Daoy (cell line): ENCODE measurements around the gene POLR3H. TPM values are rescaled to one million over a fixed set of nuclear protein-coding genes. Genes with fewer than 3 reads are reported as not detected.

Source experiments
- DNase-seq: peaks from one replicate; pipeline ENCODE4 v3.0.0-alpha.2; 2015; ENCODE audit warnings: low read depth
- total RNA-seq: library from RNA; depleted of rRNA; stranded (reverse); fragments of >200 nt; shearing (Covaris generic); gene quantifications from 2 replicates; pipeline ENCODE4 v1.2.3, GENCODE V29; 2014

POLR3H gene
- total RNA-seq, 1 experiment from 2014 or later: 17.3 TPM

DNA sequence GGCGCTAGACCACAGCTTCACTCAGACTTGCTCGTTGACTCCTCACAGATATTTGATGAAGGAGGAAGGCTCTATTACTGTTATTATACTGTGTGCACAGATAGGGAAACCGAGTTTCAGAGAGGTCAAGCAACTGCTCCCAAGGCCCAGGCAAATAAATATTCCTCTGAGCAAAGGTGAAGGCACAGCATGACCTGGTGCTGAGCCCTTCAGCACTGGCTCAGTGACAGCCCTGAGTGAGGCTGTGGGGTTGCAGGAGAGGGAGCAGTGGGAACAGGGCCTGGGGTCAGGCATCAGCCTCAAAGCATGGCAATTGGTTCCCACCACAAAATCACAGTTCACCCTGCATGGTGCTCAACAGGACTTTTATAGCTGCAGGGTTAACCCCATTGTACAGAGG is 7.1 kb downstream of the POLR3H start:
- no peak for DNase-seq

DNA sequence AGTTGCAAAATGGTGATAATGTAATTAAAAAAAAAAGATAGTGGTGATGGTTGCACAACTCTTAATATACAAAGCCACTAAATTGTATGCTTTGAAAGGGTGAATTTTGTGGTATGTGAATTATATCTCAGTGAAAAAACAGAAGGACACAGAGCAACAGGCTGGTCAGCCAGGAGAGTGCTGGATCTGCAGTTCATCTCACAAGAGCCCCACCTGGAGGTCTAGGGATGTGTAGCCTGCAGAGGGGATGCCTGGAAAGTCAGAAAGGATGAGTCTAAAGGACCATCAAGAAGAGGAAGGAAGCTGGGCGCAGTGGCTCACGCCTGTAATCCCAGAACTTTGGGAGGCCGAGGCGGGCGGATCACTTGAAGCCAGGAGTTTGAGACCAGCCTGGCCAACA is 9.0 kb downstream of the POLR3H start:
- DNase-seq: no peak

DNA sequence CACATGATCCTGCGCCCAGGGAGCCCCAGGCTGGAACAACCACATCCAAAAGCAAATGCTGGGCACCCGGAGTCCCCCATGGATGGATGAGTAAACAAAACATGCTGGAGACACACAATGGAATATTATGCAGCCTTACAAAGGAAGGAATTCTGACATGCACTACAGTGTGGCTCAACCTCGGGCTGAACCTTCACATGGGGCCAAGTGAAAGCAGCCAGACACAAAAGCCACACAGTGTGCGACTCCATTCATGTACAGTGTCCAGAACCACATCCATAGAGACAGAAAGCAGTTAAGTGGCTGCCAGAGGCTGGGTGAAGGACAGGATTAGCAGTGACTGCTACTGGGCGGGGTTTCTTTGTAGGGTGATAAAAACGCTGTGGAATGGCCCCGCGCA is 10.1 kb downstream of the POLR3H start:
- no peak for DNase-seq

DNA sequence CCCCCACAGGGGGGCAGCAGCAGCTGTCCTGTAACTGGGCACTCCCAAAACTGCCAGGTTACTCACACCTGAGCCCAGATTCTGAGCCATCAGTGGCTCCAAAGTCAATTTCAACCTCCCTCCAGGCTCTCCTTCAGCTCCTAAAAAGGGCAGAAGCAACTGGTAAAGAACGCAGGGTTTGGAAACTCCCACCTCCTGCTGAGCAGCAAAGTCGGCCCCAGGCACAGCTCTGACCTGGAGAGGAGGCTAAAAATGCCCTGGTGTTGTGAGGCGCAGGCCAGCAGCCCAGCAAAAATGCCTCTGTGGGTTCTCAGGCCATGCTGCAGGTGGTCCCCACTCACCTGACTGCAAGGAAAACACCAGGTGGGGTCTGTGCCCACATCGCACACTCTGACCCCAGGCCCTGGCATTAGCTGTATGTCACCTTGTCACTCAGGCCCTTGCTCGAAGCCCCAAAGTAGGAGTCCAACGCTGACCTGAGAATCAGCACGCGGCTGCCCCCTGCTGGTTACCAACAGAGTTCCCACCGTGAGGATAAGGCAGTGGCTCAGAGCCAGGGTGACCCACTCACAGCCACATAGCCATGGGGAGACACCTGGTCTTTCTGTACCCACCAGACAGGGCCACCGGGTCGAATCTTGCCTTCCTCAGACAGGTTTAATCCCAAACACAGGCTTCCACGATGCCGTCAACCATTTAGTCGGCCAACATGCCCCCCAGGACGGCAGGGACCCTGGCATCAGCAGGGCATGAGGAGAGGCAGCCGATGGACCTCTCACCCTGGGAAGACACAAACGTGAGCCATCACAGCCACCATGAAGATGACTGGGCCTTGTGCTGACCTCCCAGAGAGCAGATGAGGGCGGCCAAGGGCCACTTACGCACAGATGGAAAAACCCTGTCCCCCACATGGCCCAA is 11.1 kb downstream of the POLR3H start:
- DNase-seq: peak; percentile 70

DNA sequence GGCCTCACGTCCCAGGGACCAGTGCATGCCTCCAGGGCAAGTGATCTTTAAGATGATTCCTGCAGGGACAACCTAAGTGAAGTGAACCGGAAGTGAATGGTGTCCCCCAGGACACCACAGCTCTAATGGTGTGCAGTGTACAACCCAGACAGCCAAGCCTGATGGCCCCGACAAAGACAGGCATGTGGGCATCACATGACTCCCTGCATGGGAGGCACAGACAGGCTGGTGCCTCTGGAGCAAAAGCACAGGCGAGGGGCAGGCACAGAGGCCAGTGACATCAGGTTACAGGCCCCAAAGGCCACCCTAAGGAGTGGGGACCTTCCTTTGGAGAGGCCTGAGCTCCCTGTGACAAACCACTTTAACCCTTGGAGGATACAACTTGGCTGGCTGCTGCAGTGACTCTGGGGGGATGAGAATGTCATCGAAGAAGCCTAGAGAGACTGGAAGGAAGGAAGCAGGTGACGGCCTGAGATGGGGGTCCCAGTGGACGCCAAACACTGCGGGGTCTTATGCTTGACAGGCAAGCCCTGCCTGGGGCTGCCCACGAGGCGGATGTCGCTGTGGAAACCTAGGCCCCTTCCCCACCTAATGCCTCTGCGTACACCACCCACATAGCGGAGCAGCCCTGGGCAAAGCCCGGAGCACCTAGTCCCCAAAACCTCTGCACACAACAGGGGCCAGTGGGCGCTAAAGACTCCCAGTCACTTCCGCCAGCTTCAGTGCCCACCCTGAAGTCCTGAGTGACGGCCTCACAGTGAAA is 12.4 kb downstream of the POLR3H start:
- DNase-seq: no peak

DNA sequence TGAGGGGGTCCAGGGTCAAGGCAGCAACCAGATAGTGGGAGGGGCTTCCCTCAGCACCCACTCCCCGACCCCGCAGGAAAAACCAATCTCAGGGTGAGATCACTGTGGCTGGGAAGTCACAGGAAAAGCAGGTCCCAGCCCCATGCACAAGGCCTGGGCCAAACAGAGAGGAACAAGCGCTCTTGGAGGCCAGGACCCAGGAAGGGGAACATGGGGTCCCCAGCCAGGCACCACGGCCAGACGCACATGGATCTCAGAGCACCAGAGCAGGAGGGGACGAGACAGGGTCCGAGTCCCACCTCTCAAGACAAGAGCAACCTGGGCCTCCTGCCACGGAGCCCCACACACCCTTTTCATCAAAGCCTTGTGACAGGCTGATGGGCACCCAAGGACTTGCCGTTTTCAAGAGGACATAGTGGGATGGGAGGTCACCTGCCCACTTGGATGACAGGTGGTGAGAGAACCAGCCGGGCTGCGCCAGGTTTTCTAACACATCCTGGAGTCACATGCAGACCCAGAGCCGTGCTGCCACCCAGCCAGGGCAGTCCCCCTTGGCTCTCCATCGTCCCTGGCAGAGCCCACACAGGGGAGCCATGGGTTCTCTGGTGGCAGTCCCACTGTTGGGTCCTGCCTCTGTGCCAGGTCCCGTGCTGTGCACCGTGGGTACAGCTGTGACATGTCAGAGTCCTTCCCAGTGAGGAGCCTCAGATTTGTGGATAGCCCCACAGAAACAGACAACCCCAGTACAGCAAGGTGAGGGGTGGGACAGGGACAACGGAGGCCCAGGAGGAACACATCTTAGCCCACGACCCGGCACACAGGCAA is 13.2 kb downstream of the POLR3H start:
- no peak for DNase-seq

DNA sequence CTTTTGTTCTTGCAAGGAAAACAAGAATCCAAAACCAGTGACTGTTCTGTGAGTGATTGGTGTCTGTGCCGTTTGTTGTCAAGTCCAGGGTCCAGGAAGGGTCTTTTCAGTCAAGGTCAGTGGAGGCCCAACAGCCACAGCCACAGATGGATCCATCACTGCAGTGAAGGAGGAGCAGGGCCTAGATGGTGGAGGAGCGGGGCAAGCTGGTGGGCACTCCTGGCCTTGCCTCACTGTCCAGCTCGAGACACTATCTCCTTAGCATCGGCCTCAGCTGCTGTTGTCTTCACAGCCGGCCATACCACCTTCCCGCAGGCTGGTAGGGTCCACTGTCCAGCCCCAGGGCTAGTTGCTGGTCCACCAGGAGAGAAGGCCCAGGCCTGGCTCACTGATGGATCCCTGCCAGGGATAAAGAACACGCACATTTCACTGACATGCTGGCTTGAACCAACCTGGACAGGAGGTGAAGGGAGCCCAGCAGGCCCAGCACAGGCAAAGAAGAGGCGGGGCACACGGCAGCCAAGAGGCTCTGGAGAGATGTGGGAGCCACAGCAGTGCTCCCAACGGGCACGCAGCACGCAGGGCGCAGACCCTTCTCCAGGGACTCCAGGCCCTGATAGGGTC is 15.2 kb downstream of the POLR3H start:
- no peak for DNase-seq

DNA sequence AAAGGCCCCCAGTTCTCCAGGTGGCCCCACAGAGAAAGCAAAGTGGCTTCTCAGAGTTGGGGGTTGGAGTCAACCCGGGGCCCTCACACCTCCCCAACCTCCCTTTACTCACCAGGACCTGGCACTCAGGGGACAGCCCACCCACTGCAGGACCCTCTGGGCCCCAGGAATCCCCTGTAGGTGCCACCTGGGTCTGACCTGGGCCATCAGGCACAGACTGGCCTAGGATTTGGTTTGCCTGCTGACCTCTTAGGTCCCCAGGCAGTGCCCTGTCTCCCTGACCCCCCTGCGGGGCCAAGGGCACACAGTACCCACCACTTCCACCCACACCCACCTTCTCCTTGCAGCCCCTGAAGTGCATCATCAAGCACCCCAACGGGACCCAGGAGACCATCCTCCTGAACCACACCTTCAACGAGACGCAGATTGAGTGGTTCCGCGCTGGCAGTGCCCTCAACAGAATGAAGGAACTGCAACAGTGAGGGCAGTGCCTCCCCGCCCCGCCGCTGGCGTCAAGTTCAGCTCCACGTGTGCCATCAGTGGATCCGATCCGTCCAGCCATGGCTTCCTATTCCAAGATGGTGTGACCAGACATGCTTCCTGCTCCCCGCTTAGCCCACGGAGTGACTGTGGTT is 16.0 kb downstream of the POLR3H start:
- no peak for DNase-seq

DNA sequence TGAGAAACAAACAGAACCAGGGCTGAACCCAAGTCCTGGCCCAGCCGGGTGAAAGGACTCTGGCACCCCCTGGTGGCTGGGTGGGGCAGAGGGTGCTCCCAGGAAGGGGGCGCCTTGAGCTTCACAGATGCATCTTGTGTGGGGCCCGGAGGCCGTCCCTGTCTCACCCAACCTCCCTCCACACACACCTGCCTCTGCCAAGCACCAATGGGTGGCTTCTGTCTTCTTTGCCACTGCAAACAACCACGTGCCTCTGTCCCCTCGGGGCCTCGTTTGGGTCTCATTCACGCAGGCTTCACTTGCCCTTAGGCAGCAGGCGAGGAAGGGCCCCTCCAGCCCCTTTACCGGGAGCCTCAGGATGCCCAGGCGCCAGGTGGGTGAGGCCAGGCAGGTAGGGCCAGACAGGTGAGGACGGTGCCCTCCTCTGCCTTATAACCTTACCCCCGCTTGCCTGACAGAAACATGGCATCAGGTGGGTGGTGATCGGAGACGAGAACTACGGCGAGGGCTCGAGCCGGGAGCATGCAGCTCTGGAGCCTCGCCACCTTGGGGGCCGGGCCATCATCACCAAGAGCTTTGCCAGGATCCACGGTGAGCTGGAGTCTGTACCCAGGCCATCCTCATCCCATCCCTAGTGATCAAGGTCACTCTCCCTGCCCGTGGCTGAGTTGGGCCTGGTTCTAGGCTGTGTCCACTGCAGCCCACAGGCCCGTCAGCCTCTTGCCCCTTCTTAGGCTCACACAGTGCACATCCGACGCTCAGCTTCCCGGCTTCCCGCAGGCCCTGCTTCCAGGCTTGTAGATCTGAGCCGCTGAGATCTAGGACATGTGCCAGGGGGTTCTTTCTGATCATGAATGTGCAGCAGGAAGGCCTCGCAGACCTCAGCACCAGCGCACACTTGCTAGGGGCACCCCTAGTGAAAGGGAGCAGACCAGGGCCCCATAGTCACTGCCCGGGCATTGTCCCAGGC is 17.2 kb downstream of the POLR3H start:
- DNase-seq: peak; percentile 41

DNA sequence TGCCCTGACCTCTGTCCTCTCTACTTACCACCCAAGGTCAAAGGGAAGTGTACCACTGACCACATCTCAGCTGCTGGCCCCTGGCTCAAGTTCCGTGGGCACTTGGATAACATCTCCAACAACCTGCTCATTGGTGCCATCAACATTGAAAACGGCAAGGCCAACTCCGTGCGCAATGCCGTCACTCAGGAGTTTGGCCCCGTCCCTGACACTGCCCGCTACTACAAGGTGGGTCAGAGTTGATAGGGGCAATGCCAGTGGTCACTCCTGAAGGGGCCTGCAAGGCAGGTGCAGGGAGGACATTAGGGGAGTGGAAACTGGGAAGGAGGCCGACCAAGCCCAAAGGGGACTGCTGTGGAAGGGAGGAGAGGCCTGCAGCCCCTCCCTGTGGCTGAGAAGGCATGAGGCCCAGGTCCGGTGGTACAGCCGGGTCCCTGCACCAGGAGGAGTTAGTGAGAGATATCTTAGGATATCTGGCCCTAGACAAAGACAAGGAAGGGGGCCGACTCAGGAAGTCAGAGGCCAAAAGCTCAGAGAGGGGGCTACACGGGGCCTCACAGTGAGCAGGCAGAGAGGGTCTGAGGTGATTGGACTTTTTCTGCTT is 17.9 kb downstream of the POLR3H start:
- no peak for DNase-seq

DNA sequence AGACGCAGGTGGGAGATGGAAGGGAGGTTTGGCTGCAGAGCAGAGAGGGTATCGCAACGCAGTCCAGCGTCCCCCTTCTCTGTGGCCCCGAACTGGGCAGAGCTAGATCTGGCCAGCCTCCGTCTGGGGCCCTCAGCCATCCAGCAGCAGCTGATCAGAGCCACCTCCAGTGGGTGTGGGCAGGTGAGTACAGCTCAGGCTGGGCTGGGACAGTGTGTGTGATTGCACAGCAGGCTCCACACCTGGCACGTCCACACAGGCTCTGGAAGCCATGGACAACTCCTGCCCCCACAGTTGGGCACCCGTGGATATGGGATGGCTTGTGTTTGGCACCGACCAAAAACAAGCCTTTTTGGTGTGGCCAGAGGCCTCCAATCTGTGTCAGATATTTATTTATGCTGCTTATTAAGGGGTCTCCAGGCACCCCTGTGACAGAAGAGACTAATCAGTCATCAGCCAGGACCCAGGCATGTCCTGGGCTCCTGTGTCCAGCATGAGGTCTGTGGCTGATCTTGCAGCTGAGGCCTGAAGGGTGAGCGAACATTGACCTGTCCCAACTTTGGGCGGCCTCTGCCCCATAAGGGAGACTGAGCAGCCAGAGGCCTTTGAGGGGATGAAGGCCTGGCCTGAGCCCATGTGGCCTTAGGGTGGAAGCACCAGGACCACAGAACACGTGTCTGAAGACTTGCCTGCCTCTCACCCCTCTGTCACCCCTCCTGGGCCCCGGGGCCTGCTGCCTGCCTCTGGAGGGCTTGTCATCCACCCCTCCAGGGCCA is 18.6 kb downstream of the POLR3H start:
- no peak for DNase-seq

DNA sequence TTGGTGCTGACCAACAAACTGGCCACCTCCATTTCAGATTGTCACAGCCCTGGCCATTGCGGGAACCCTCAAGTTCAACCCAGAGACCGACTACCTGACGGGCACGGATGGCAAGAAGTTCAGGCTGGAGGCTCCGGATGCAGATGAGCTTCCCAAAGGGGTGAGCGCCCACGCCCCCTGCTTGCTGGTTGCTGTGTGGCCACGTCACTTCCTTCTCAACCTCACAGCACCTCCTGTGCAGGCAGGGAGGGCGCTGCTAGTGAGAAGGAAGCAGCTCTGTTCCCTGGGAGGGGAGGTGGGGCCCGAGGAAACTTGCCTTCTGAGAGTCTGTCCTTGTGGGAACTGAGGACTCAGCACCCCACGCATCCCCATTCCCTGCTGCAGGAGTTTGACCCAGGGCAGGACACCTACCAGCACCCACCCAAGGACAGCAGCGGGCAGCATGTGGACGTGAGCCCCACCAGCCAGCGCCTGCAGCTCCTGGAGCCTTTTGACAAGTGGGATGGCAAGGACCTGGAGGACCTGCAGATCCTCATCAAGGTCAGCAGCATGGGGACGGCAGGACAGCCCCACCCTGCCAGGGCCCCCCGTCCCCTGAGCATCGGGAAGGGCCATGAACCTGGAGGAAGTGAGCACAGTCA is 19.3 kb downstream of the POLR3H start:
- DNase-seq: no peak

DNA sequence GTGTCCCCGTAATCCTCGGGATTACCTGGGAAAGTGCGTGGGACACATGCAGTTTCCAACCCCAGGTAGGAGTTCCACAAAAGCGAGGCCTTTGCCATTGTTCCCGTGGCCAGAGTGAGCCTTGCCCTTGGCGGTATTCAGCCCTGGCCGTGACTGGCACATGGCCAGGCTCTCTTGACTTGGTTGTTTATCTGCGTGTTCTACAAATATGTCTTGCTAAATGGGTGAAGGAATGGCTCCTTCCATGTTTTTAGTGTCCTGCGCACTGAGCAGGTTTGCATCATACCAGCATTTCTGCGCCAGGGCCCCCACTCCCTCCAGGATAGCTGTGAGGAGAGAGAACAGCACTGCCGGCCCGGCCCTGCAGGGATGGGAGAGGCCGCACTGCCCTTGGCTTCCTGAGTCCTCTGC is 20.0 kb downstream of the POLR3H start:
- DNase-seq: no peak

DNA sequence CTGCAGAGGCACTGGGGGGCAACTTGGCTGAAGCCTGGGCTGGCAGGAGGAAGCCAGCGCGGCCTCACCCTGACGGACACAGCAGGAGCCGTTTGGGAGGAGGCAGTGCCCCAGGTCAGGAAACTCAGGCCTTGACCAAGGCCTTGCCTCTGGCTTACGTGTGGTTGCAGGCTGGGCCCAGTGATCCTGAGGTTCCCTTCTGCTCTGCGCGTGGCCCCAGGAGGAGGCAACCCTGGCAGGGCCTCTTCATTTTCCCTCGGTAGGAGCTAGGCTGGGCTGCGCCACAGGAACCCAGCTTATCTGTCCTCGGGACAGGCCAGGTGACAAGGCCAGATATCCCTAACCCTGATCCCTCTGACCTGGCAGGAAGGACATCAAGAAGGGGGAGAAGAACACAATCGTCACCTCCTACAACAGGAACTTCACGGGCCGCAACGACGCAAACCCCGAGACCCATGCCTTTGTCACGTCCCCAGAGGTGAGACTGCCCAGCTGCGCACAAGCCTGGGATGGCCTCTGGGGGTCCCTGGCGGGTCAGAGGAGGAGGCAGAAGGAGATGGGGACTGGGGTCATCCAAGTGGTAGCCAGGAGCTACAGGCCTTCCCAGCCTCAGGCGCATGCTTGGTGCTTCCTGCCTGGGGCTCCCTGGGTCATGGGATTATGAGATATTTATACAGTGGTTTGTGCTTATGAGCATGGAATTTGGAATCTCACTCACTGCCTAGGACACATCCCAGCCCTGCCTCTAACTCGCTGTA is 20.6 kb downstream of the POLR3H start:
- DNase-seq: no peak

DNA sequence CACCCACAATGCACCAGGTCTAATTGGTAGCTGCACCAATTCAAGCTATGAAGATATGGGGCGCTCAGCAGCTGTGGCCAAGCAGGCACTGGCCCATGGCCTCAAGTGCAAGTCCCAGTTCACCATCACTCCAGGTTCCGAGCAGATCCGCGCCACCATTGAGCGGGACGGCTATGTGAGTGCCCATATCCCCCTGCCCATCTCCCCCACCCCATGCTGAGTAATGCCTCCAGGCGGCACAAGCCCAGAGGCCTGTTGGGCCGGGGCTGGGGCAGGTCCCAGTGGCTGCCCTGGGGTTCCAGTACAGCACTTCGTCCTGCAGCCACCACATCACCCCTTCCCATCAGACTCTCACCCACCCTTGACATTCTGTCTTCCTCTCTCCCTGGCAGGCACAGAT is 21.5 kb downstream of the POLR3H start:
- DNase-seq: no peak

DNA sequence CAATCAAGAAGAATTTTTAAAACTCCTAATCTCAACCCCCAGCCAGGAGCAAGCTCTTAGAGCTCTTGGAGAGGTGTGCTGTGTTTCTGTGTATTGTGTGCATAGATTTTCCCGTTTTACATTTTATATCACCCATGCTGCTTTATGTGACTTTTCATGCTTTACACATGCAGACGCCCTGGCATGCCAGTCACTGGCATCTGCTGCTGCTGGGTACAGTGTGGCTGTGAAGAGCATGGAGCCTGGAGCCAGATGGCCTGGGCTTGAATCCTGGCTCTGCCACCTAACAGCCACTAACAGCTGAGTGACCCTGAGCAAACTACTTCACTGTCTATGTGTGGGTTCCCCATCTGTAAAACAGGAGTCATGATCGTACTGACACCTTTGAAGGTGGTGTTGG is 23.1 kb downstream of the POLR3H start:
- no peak for DNase-seq

DNA sequence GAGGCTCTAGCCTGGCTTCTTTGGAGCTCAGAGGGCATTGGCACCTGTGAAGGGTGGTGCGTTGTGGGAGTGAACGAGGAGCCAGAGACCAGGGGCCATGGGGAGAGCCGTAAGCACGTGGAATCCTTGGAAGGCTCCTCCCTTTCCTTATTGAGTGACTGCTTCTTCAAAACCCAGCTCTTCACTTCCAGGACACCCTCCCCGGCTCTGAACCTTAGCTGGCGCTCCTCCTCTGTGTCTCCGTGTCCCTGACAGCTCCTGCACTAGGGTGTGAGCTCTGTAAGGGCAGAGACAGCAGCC is 26.3 kb downstream of the POLR3H start:
- DNase-seq: no peak
